H1 (cell line): ENCODE measurements around the gene CHD2. TPM values are rescaled to one million over a fixed set of nuclear protein-coding genes. Genes with fewer than 3 reads are reported as not detected.
A peak's percentile ranks its signal among the peaks of the same experiment; 100 is the strongest.

Experiments used
- CTCF ChIA-PET: fragments of 300-600 bp; sonication (Branson Sonifier 250); formaldehyde crosslinking; loops from one replicate; lab custom pipeline; 2021; ENCODE audit not compliant: partially characterized antibody; lab: Charles Lee
- POLR2A ChIA-PET: fragments of 300-600 bp; sonication (Branson Sonifier 250); formaldehyde crosslinking; loops from one replicate; lab custom pipeline; 2021; ENCODE audit warnings: inconsistent platforms; ENCODE audit not compliant: partially characterized antibody; lab: Charles Lee
- DNase-seq, 2 experiments: peaks; one replicate each; pipeline versions ENCODE4 v3.0.0 to v3.0.0-alpha.2; 2010 to 2022; ENCODE audit warnings: low spot score in 2 of 2, low read depth in 1 of 2, mixed read lengths in 1 of 2
- FAIRE-seq: peaks from 2 replicates; lab custom pipeline; 2011; peaks lifted over from hg19 to GRCh38; lab: Jason Lieb, UNC
- H2AFZ ChIP-seq: 2 replicates; pipeline ENCODE4 v1.8.1; 2012; ENCODE audit warnings: low read length, inconsistent platforms
- H2AK5ac ChIP-seq: 2 replicates; pipeline ENCODE4 v1.6.1; 2013; ENCODE audit warnings: low read depth, low read length
- H2BK120ac ChIP-seq: replicated peaks from 2 replicates; pipeline ENCODE3; 2013; ENCODE audit warnings: low read depth, low read length, inconsistent platforms
- H2BK12ac ChIP-seq: 2 replicates; pipeline ENCODE4 v1.6.1; 2013; ENCODE audit warnings: low read depth, low read length
- H2BK15ac ChIP-seq: 2 replicates; pipeline ENCODE4 v1.6.1; 2013; ENCODE audit warnings: low read length
- H2BK20ac ChIP-seq: 2 replicates; pipeline ENCODE4 v1.6.1; 2013; ENCODE audit warnings: low read length
- H2BK5ac ChIP-seq: 2 replicates; pipeline ENCODE4 v1.6.1; 2013; ENCODE audit warnings: low read depth, low read length
- H3K14ac ChIP-seq: 2 replicates; pipeline ENCODE4 v1.6.1; 2013; ENCODE audit warnings: inconsistent platforms; ENCODE audit not compliant: insufficient read length
- H3K18ac ChIP-seq: 2 replicates; pipeline ENCODE4 v1.6.1; 2013; ENCODE audit warnings: low read length; ENCODE audit errors: extremely low read depth
- H3K23ac ChIP-seq: 2 replicates; pipeline ENCODE4 v1.6.1; 2013; ENCODE audit warnings: inconsistent platforms; ENCODE audit not compliant: insufficient read length
- H3K23me2 ChIP-seq: 2 replicates; pipeline ENCODE4 v1.6.1; 2013; ENCODE audit warnings: low read depth, low read length
- H3K27ac ChIP-seq: 2 replicates; pipeline ENCODE4 v1.6.1; 2011; ENCODE audit warnings: low read depth, low read length, inconsistent platforms
- H3K27me3 ChIP-seq, 4 experiments: replicated peaks in 1 of 4; 1 replicate in 1 of 4; 2 replicates in 3 of 4; pipeline versions ENCODE4 v1.6.1 to v1.8.1; 2011 to 2013; ENCODE audit warnings: low read length in 3 of 4, mild to moderate bottlenecking in 3 of 4, inconsistent platforms in 2 of 4, mixed read lengths in 2 of 4, moderate library complexity in 1 of 4; ENCODE audit not compliant: control insufficient read depth in 3 of 4, insufficient read depth in 3 of 4; ENCODE audit errors: extremely low read depth in 1 of 4
- H3K36me3 ChIP-seq, 4 experiments: 2 replicates each; pipeline versions ENCODE4 v1.6.1 to v1.8.1; 2011 to 2013; ENCODE audit warnings: mild to moderate bottlenecking in 4 of 4, low read length in 3 of 4, moderate library complexity in 2 of 4, control low read depth in 1 of 4, inconsistent platforms in 1 of 4; ENCODE audit not compliant: insufficient read depth in 4 of 4, control insufficient read depth in 2 of 4
- H3K4ac ChIP-seq: replicated peaks from 2 replicates; pipeline ENCODE3; 2013; ENCODE audit warnings: low read length, low read depth, mixed read lengths, inconsistent platforms; ENCODE audit not compliant: insufficient read length
- H3K4me1 ChIP-seq, 4 experiments: replicated peaks in 1 of 4; 1 replicate in 1 of 4; 2 replicates in 3 of 4; pipeline versions ENCODE4 v1.6.1 to v1.8.1; 2011 to 2013; ENCODE audit warnings: low read length in 3 of 4, inconsistent platforms in 2 of 4, mixed read lengths in 1 of 4; ENCODE audit not compliant: insufficient read depth in 4 of 4, control insufficient read depth in 3 of 4
- H3K4me2 ChIP-seq, 2 experiments: 2 replicates each; pipeline versions ENCODE4 v1.6.1 to v1.8.1; 2011 to 2013; ENCODE audit warnings: low read depth in 2 of 2, low read length in 2 of 2, control low read depth in 1 of 2, inconsistent platforms in 1 of 2, mild to moderate bottlenecking in 1 of 2; ENCODE audit not compliant: insufficient read depth in 1 of 2
- H3K4me3 ChIP-seq, 4 experiments: fragments of 200-600, 300-600 bp in 1 of 4; sonication (generic), shearing (Covaris generic), sonication (Bioruptor Twin) in 1 of 4; 2 replicates each; pipeline versions ENCODE4 v1.5.1 to v1.8.1; 2011 to 2016; ENCODE audit warnings: low read length in 4 of 4, low read depth in 3 of 4, control low read depth in 2 of 4, inconsistent platforms in 2 of 4, mild to moderate bottlenecking in 2 of 4, mixed read lengths in 1 of 4, moderate library complexity in 1 of 4; ENCODE audit not compliant: insufficient read depth in 2 of 4; ENCODE audit errors: extremely low read depth in 1 of 4
- H3K56ac ChIP-seq: replicated peaks from 2 replicates; pipeline ENCODE3; 2013; ENCODE audit warnings: low read depth, mild to moderate bottlenecking, mixed read lengths, low read length, inconsistent platforms; ENCODE audit not compliant: insufficient read length
- H3K79me1 ChIP-seq: 2 replicates; pipeline ENCODE4 v1.6.1; 2013; ENCODE audit warnings: low read depth, low read length, control low read depth
- H3K79me2 ChIP-seq, 2 experiments: 2 replicates each; pipeline versions ENCODE4 v1.6.1 to v1.8.1; 2012 to 2013; ENCODE audit warnings: low read length in 2 of 2, mild to moderate bottlenecking in 2 of 2, inconsistent platforms in 1 of 2; ENCODE audit not compliant: insufficient read depth in 2 of 2, control insufficient read depth in 1 of 2
- H3K9ac ChIP-seq, 4 experiments: replicated peaks in 1 of 4; 1 replicate in 1 of 4; 2 replicates in 3 of 4; pipeline versions ENCODE4 v1.6.1 to v1.8.1; 2011 to 2013; ENCODE audit warnings: low read depth in 3 of 4, low read length in 3 of 4, control low read depth in 2 of 4, mild to moderate bottlenecking in 2 of 4, moderate library complexity in 2 of 4, inconsistent platforms in 1 of 4; ENCODE audit errors: extremely low read depth in 1 of 4
- H3K9me3 ChIP-seq, 2 experiments: 2 replicates each; pipeline versions ENCODE4 v1.6.1 to v1.8.1; 2012 to 2013; ENCODE audit warnings: mild to moderate bottlenecking in 2 of 2, moderate library complexity in 2 of 2, control low read depth in 1 of 2, inconsistent platforms in 1 of 2, low read depth in 1 of 2, low read length in 1 of 2, mixed read lengths in 1 of 2; ENCODE audit not compliant: insufficient read depth in 2 of 2
- H4K20me1 ChIP-seq, 2 experiments: replicated peaks in 1 of 2; 2 replicates each; pipeline versions ENCODE3 to v1.8.1; 2011 to 2013; ENCODE audit warnings: inconsistent platforms in 2 of 2, low read length in 2 of 2, mild to moderate bottlenecking in 1 of 2; ENCODE audit not compliant: insufficient read depth in 2 of 2, control insufficient read depth in 1 of 2
- H4K5ac ChIP-seq: 2 replicates; pipeline ENCODE4 v1.6.1; 2013; ENCODE audit warnings: low read length, low read depth, mixed read lengths, inconsistent platforms; ENCODE audit not compliant: insufficient read length
- H4K8ac ChIP-seq: 2 replicates; pipeline ENCODE4 v1.8.0; 2013; ENCODE audit warnings: mild to moderate bottlenecking, moderate library complexity, low read length, inconsistent platforms; ENCODE audit not compliant: insufficient read depth; ENCODE audit errors: extremely low read depth
- H4K91ac ChIP-seq: replicated peaks from 2 replicates; pipeline ENCODE3; 2013; ENCODE audit warnings: low read length, mixed read lengths, inconsistent platforms; ENCODE audit not compliant: insufficient read length
- CREB1 ChIP-seq: IDR thresholded peaks from 2 replicates; pipeline ENCODE4 v1.6.1; 2012; ENCODE audit warnings: inconsistent platforms
- EGR1 ChIP-seq: IDR thresholded peaks from 2 replicates; pipeline ENCODE4 v1.6.1; 2011; ENCODE audit warnings: low read depth, low read length, borderline replicate concordance
- JUN ChIP-seq: IDR thresholded peaks from 2 replicates; pipeline ENCODE4 v1.6.1; 2011; ENCODE audit warnings: low read depth, mild to moderate bottlenecking, improper control_type of control experiment, low read length
- KDM1A ChIP-seq: fragments of 200-600, 300-600 bp; sonication (generic); IDR thresholded peaks from 2 replicates; pipeline ENCODE4 v1.7.1; 2016; ENCODE audit warnings: mild to moderate bottlenecking, low read length, borderline replicate concordance
- KDM5A ChIP-seq: fragments of 200-600 bp; IDR thresholded peaks from 2 replicates; pipeline ENCODE4 v1.7.1; 2012; ENCODE audit warnings: mild to moderate bottlenecking, low read length, inconsistent platforms, mixed read lengths
- PHF8 ChIP-seq: fragments of 200-600 bp; sonication (generic); conservative IDR thresholded peaks from 2 replicates; pipeline ENCODE4 v1.7.1; 2012; ENCODE audit warnings: low read depth, mild to moderate bottlenecking, inconsistent platforms, low read length, moderate library complexity
- SP4 ChIP-seq: IDR thresholded peaks from 2 replicates; pipeline ENCODE4 v1.6.1; 2012; ENCODE audit warnings: low read length, inconsistent platforms
- SUZ12 ChIP-seq: fragments of 200-600 bp; sonication (generic); IDR thresholded peaks from 2 replicates; pipeline ENCODE4 v1.6.1; 2012; ENCODE audit warnings: mild to moderate bottlenecking, inconsistent platforms, low read length, moderate library complexity, mixed read lengths
- TAF1 ChIP-seq: IDR thresholded peaks from 2 replicates; pipeline ENCODE4 v1.6.1; 2011; ENCODE audit warnings: mild to moderate bottlenecking, low read depth, low read length
- TCF12 ChIP-seq: IDR thresholded peaks from 2 replicates; pipeline ENCODE4 v1.6.1; 2011; ENCODE audit warnings: low read depth, mild to moderate bottlenecking, low read length
- WGBS, 2 experiments: shearing (Covaris generic) in 1 of 2; methylation state at CpG; one replicate each; pipeline versions ENCODE4 v1.1.6 to v1.1.7; 2013 to 2015; ENCODE audit warnings: low lambda C conversion rate in 2 of 2, mixed read lengths in 2 of 2, inconsistent platforms in 1 of 2, low coverage in 1 of 2, missing lambda C conversion rate in 1 of 2; ENCODE audit not compliant: insufficient replicate concordance in 2 of 2, insufficient coverage in 1 of 2, insufficient read length in 1 of 2; ENCODE audit errors: extremely low coverage in 1 of 2, missing lambda C conversion rate in 1 of 2; 5-methylcytosine and 5-hydroxymethylcytosine counted together
- polyA plus RNA-seq, 7 experiments: library from polyadenylated mRNA; depleted of rRNA in 3 of 7; stranded (reverse) in 5 of 7; unstranded in 2 of 7; fragments of >200 nt in 5 of 7; fragments of 200-250 nt in 2 of 7; gene quantifications; 1 replicate in 5 of 7; 2 replicates in 1 of 7; 4 replicates in 1 of 7; pipeline versions ENCODE4 v1.2.1 to v1.2.3, GENCODE V29; 2011 to 2013; ENCODE audit warnings: missing spikeins in 2 of 7, mixed read lengths in 2 of 7
- total RNA-seq: library from RNA; stranded (reverse); fragmentation: NEBNext Ultra II Directional; extraction: Animal tissue kit (Norgen Biotek cat#: 25700); gene quantifications from 2 replicates; pipeline ENCODE4 v1.2.1, GENCODE V29; 2021
- TF ChIP-seq, protein P1 (sequence below): IDR thresholded peaks from 2 replicates; pipeline ENCODE4 v1.6.1; 2012; ENCODE audit warnings: inconsistent platforms

The CHD2 gene
- total and polyA plus RNA-seq, 2 of the 8 experiments (the other 6 are each of a cell fraction or from before 2014, with no cell fraction given): 28.8 to 70.0 TPM

DNA sequence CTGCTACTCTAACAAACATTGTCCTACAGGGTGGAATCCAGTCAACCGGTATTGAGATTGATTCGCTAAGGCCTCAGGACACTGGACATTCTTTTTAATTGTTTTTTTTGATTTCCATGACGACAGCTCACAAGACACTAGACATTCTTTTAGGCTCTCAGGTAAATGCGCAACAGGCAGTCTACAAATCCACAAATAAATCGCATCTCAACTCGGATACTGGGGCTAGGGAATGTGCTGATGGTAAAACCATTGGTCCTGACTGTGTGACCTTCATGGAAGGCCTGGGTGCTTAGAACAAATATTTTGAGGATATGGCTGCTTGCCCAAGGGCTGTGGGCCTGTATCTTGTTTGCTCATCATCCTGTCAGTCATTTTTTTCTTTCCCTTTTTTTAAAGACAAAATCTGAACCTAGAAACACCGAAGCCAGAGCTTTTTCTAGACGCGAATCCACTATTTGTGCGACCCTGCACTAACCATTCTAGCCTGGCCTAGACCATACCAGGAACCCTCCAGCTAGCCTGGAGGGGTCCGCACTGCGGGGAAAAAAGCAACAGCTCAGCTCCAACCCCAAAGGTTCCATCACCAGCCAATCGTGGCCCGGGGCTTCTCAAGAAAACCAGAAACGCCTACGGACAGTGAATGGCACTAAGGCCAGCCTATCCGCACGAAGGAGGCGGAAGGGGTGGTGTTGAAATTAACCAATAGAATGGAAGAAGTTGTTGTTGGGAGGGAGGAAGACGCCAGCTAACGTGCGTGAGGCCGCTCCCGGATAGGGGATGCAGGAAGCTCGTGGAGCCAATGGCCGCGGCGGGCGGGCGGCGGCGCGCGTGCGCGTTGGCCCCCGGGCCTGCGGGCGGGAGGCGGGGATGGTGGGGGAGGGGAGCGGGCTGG, 18.1 kb upstream of the CHD2 start:
- 19% methylated on average over 27 of the region's 41 CpGs; no CpG with 5 or more reads in 1 of the 2 experiments for WGBS, 2 experiments
- peak overlapping the region; percentile 28 for H2BK5ac ChIP-seq
- ChIA-PET CTCF (interaction anchor here (0.7 to 6.6 kb wide), 12 partner anchors 15 to 86 kb away, joined by 3 to 32 read pairs (median 4); partner anchors contain the start of gene CHD2), POLR2A (interaction anchor here (0.6 to 19.4 kb wide), 34 partner anchors 7 to 147 kb away, joined by 3 to 255 read pairs (median 6); partner anchors contain the start of gene CHD2)
- H3K56ac ChIP-seq: no peak overlapping the region
- peak overlapping the region; percentile 80 for H3K27ac ChIP-seq
- peak overlapping the region; percentile 25 to 99 (median 91) for H3K9ac ChIP-seq
- H3K4me3 ChIP-seq: peak overlapping the region in 3 of 4 experiments; percentile 21 to 100 (median 94); a peak in 6 of 8 replicates
- no peaks in the 10 kb centered on the region for H3K27me3 ChIP-seq
- H4K5ac ChIP-seq: peak overlapping the region; percentile 31
- peak overlapping the region; percentile 51 for H4K91ac ChIP-seq
- H2BK120ac ChIP-seq: no peak overlapping the region
- no peak overlapping the region for H2BK15ac ChIP-seq
- H3K14ac ChIP-seq: no peak overlapping the region
- H3K4ac ChIP-seq: no peak overlapping the region
- H4K8ac ChIP-seq: peak overlapping the region; percentile 81; the same call in 1 of the 2 replicates
- DNase-seq (peak; percentile 98 to 100), FAIRE-seq (peak; percentile 78)
- H3K4me1 ChIP-seq: peaks cover 9 to 20% (median 17%) of the 10 kb centered on the region in 4 experiments; a peak in 5 of 7 replicates
- H3K23ac ChIP-seq: no peak overlapping the region
- H2AK5ac ChIP-seq: peak overlapping the region; percentile 94; the same call in 1 of the 2 replicates
- H3K79me1 ChIP-seq: no peaks in the 10 kb centered on the region
- H2BK20ac ChIP-seq: no peak overlapping the region
- peak overlapping the region; percentile 79 for H3K18ac ChIP-seq
- H3K23me2 ChIP-seq: peaks cover 4% of the 10 kb centered on the region; the same call in 1 of the 2 replicates
- peaks cover 14 to 43% of the 10 kb centered on the region in 2 experiments for H3K79me2 ChIP-seq
- H2BK12ac ChIP-seq: peak overlapping the region; percentile 72; the same call in 1 of the 2 replicates
- no peaks in the 10 kb centered on the region for H4K20me1 ChIP-seq
- no peak overlapping the region for H2AFZ ChIP-seq
- peak overlapping the region; percentile 57 to 92 for H3K4me2 ChIP-seq
- H3K9me3 ChIP-seq: no peaks in the 10 kb centered on the region
- peaks cover 7 to 25% (median 13%) of the 10 kb centered on the region in 4 experiments; a peak in 6 of 8 replicates for H3K36me3 ChIP-seq
- TF ChIP-seq, protein P1, sequence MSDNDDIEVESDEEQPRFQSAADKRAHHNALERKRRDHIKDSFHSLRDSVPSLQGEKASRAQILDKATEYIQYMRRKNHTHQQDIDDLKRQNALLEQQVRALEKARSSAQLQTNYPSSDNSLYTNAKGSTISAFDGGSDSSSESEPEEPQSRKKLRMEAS: no peak
- TF ChIP-seq TCF12 (no peak), TAF1 (peak; percentile 88), CREB1 (peak; percentile 68), JUN (no peak), KDM5A (no peak), SP4 (peak; percentile 39; the same call in 1 of the 2 replicates), PHF8 (peak; percentile 12; the same call in 1 of the 2 replicates), SUZ12 (no peak), EGR1 (no peak), KDM1A (no peak)
